Measurements from ENCODE around the gene CALCOCO2.

DNA sequence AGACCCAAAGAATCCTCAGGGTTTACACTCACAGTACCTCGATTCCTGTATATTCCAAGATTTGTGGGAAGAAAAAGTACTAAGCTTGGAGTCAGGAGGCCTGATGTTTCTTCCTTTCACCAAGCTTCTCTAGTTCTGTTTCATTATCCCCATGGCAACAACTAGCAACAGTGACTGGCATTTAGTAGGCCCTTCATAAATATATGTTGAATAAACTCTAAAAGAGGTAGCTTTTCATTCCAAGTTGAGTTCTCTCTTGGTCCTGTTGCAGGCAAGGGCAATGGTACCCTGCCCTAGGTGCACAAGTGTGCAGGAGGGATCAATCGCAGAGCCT lies 76.8 kb downstream of the CALCOCO2 start:
- TF ChIP-seq, protein P1, sequence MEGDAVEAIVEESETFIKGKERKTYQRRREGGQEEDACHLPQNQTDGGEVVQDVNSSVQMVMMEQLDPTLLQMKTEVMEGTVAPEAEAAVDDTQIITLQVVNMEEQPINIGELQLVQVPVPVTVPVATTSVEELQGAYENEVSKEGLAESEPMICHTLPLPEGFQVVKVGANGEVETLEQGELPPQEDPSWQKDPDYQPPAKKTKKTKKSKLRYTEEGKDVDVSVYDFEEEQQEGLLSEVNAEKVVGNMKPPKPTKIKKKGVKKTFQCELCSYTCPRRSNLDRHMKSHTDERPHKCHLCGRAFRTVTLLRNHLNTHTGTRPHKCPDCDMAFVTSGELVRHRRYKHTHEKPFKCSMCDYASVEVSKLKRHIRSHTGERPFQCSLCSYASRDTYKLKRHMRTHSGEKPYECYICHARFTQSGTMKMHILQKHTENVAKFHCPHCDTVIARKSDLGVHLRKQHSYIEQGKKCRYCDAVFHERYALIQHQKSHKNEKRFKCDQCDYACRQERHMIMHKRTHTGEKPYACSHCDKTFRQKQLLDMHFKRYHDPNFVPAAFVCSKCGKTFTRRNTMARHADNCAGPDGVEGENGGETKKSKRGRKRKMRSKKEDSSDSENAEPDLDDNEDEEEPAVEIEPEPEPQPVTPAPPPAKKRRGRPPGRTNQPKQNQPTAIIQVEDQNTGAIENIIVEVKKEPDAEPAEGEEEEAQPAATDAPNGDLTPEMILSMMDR (conservative IDR thresholded peaks at IDR 0.05; ENCODE audit: low read length), result no peak
- TF ChIP-seq EZH2phosphoT487 (IDR thresholded peaks at IDR 0.05; ENCODE audit: borderline replicate concordance), result no peak
